Measurements from ENCODE around the gene LRP1B.
"Not testable (repeated sequence)": the region's sequence is repeated elsewhere in the genome, so short reads cannot be mapped to it uniquely, and the experiment has no call there.

Gene LRP1B

GRCh38 chr2:140567734-140568133, 1563.1 kb downstream of the LRP1B start:
- no peak overlapping the region for H3K4me3 ChIP-seq (ENCODE audit: low read depth, low read length)
- no peak for DNase-seq (ENCODE audit: low read depth)
- no peak for TF ChIP-seq CTCF (IDR thresholded peaks at IDR 0.05; ENCODE audit: low read depth, low read length, missing control alignments)

GRCh38 chr2:140565756-140566155, 1565.1 kb downstream of the LRP1B start:
- DNase-seq (ENCODE audit: low read depth) = no peak
- no peak for TF ChIP-seq CTCF (IDR thresholded peaks at IDR 0.05; ENCODE audit: low read depth, low read length, missing control alignments)
- H3K4me3 ChIP-seq (ENCODE audit: low read depth, low read length) = no peak overlapping the region

GRCh38 chr2:140555701-140556100, 1575.1 kb downstream of the LRP1B start:
- TF ChIP-seq CTCF (IDR thresholded peaks at IDR 0.05; ENCODE audit: low read depth, low read length, missing control alignments) = no peak
- no peak overlapping the region for H3K4me3 ChIP-seq (ENCODE audit: low read depth, low read length)
- no peak for DNase-seq (ENCODE audit: low read depth)

GRCh38 chr2:140552634-140553033, 1578.2 kb downstream of the LRP1B start:
- no peak for TF ChIP-seq CTCF (IDR thresholded peaks at IDR 0.05; ENCODE audit: low read depth, low read length, missing control alignments)
- no peak for DNase-seq (ENCODE audit: low read depth)
- no peak overlapping the region for H3K4me3 ChIP-seq (ENCODE audit: low read depth, low read length)

GRCh38 chr2:140551287-140551686, 1579.5 kb downstream of the LRP1B start:
- no peak for DNase-seq (ENCODE audit: low read depth)
- no peak overlapping the region for H3K4me3 ChIP-seq (ENCODE audit: low read depth, low read length)
- no peak for TF ChIP-seq CTCF (IDR thresholded peaks at IDR 0.05; ENCODE audit: low read depth, low read length, missing control alignments)

GRCh38 chr2:140550821-140551220, 1580.0 kb downstream of the LRP1B start:
- DNase-seq (ENCODE audit: low read depth) = no peak
- no peak for TF ChIP-seq CTCF (IDR thresholded peaks at IDR 0.05; ENCODE audit: low read depth, low read length, missing control alignments)
- no peak overlapping the region for H3K4me3 ChIP-seq (ENCODE audit: low read depth, low read length)

GRCh38 chr2:140544769-140545168, 1586.0 kb downstream of the LRP1B start:
- DNase-seq (ENCODE audit: low read depth) = not testable (repeated sequence)

GRCh38 chr2:140542627-140543026, 1588.2 kb downstream of the LRP1B start:
- no peak overlapping the region for H3K4me3 ChIP-seq (ENCODE audit: low read depth, low read length)
- no peak for DNase-seq (ENCODE audit: low read depth)
- TF ChIP-seq CTCF (IDR thresholded peaks at IDR 0.05; ENCODE audit: low read depth, low read length, missing control alignments) = no peak

More at GRCh38 chr2:140544769-140545168, 1586.0 kb downstream of the LRP1B start:
- H3K4me3 ChIP-seq (ENCODE audit: low read depth, low read length) = not testable (repeated sequence)

Measured in GM12864 (cell line).